ENCODE measurements around the gene CYP2C19. TPM values are rescaled to one million over a fixed set of nuclear protein-coding genes. Genes with fewer than 3 reads are reported as not detected.

CYP2C19 gene
- total RNA-seq, 1 experiment from 2014 or later = not detected

- BruUV-seq (replicated peaks) = no TSS peak
- Histone ChIP-seq H3K4me2 (ENCODE audit: low read length) (no peak overlapping the region), H3K27me3 (ENCODE audit: low read length) (no peaks in the 10 kb centered on the region), H3K36me3 (ENCODE audit: low read depth, low read length) (no peaks in the 10 kb centered on the region), H3K9ac (ENCODE audit: low read length) (no peak overlapping the region), H3K79me2 (ENCODE audit: low read length) (no peaks in the 10 kb centered on the region), H4K20me1 (ENCODE audit: low read length) (no peaks in the 10 kb centered on the region), H3K27ac (ENCODE audit: low read length) (no peak overlapping the region), H2AFZ (ENCODE audit: low read length) (no peak overlapping the region), H3K4me1 (ENCODE audit: insufficient read depth, low read length) (no peaks in the 10 kb centered on the region), H3K9me2 (replicated peaks; ENCODE audit: low read length) (no peaks in the 10 kb centered on the region), H3K4me3 (ENCODE audit: low read length) (no peak overlapping the region), H3F3A (ENCODE audit: low read length, unreplicated experiment) (no peaks in the 10 kb centered on the region), H3K9me3 (ENCODE audit: low read length) (no peaks in the 10 kb centered on the region)
- TF ChIP-seq CTCF (conservative IDR thresholded peaks at IDR 0.05; ENCODE audit: low read depth, low read length) (no peak), EZH2 (IDR thresholded peaks at IDR 0.05; ENCODE audit: low read length, unreplicated experiment) (no peak), EZH2phosphoT487 (IDR thresholded peaks at IDR 0.05; ENCODE audit: borderline replicate concordance, low read length) (no peak)
- POLR2A ChIA-PET (ENCODE audit: unreplicated experiment) = no interaction called here
- ATAC-seq (no peak), DNase-seq (no peak)
- intact Hi-C loops (cut with micrococcal nuclease) = no loop called here
- CTCF ChIA-PET = no interaction called here
Observed at GRCh38 chr10:94902570-94902969, 140.1 kb downstream of the CYP2C19 start.

Other genes with a start within 250 kb of the CYP2C19 start
- 86.3 and 98.0 TPM in 2 replicates for gene HELLS, start 216.9 kb upstream of the CYP2C19 start, total RNA-seq (2014; rRNA removed)
- gene CYP2C18, start 79.0 kb upstream of the CYP2C19 start, total RNA-seq (2014; rRNA removed) = not detected in 2 replicates
- not detected in 2 replicates for gene CYP2C9, start 176.0 kb downstream of the CYP2C19 start, total RNA-seq (2014; rRNA removed)